Measurements from ENCODE around the gene ZBTB18.

Gene ZBTB18

GRCh38 chr1:244075247-244075722 lies 24.2 kb downstream of the ZBTB18 start:
- no peak for DNase-seq (ENCODE audit: low read depth)
- TF ChIP-seq CTCF (IDR thresholded peaks at IDR 0.05; ENCODE audit: insufficient read depth, low read depth, low read length, missing control alignments), result no peak
- H3K4me3 ChIP-seq (ENCODE audit: low read length), result no peak overlapping the region

- H3K4me3 ChIP-seq (ENCODE audit: low read length), result no peak overlapping the region
- no peak for TF ChIP-seq CTCF (IDR thresholded peaks at IDR 0.05; ENCODE audit: insufficient read depth, low read depth, low read length, missing control alignments)
- DNase-seq (ENCODE audit: low read depth), result no peak
Measured at GRCh38 chr1:244076740-244077139, 25.7 kb downstream of the ZBTB18 start.

- TF ChIP-seq CTCF (IDR thresholded peaks at IDR 0.05; ENCODE audit: insufficient read depth, low read depth, low read length, missing control alignments), result no peak
Measured at GRCh38 chr1:244077473-244078220, 26.6 kb downstream of the ZBTB18 start.

GRCh38 chr1:244080343-244080929 lies 29.4 kb downstream of the ZBTB18 start:
- DNase-seq (ENCODE audit: low read depth), result no peak

More at GRCh38 chr1:244077473-244078220, 26.6 kb downstream of the ZBTB18 start:
- DNase-seq (ENCODE audit: low read depth), result no peak
- no peak overlapping the region for H3K4me3 ChIP-seq (ENCODE audit: low read length)

GRCh38 chr1:244082969-244083368 lies 31.9 kb downstream of the ZBTB18 start:
- DNase-seq (ENCODE audit: low read depth), result no peak
- TF ChIP-seq CTCF (IDR thresholded peaks at IDR 0.05; ENCODE audit: insufficient read depth, low read depth, low read length, missing control alignments), result no peak
- H3K4me3 ChIP-seq (ENCODE audit: low read length), result no peak overlapping the region

More at GRCh38 chr1:244080343-244080929, 29.4 kb downstream of the ZBTB18 start:
- no peak overlapping the region for H3K4me3 ChIP-seq (ENCODE audit: low read length)
- TF ChIP-seq CTCF (IDR thresholded peaks at IDR 0.05; ENCODE audit: insufficient read depth, low read depth, low read length, missing control alignments), result no peak

- TF ChIP-seq CTCF (IDR thresholded peaks at IDR 0.05; ENCODE audit: insufficient read depth, low read depth, low read length, missing control alignments), result no peak
- H3K4me3 ChIP-seq (ENCODE audit: low read length), result no peak overlapping the region
- DNase-seq (ENCODE audit: low read depth), result no peak
Measured at GRCh38 chr1:244083383-244083943, 32.4 kb downstream of the ZBTB18 start.

Data from epithelial cell of esophagus (primary cell).